Measurements from ENCODE around the gene DICER1.

DNA sequence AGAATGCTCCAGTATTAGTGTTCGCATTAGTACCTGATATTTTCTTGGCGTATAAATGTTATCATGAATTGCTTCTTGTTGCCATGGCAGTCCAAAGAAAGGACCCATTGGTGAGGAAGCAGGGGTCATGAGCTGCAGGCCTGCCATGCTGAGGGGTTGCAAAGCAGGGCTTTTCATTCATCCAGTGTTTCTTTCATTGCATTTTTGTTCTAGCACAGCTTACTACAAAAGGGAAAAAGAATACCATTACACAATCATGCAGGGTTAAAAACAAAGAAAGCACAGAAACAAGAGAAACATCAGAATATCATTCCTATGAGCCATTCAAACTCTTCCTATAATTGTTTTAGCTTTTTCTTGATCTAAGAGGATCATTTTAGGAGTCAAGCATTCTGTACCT, 24.0 kb downstream of the DICER1 start:
- TF ChIP-seq, protein P1, sequence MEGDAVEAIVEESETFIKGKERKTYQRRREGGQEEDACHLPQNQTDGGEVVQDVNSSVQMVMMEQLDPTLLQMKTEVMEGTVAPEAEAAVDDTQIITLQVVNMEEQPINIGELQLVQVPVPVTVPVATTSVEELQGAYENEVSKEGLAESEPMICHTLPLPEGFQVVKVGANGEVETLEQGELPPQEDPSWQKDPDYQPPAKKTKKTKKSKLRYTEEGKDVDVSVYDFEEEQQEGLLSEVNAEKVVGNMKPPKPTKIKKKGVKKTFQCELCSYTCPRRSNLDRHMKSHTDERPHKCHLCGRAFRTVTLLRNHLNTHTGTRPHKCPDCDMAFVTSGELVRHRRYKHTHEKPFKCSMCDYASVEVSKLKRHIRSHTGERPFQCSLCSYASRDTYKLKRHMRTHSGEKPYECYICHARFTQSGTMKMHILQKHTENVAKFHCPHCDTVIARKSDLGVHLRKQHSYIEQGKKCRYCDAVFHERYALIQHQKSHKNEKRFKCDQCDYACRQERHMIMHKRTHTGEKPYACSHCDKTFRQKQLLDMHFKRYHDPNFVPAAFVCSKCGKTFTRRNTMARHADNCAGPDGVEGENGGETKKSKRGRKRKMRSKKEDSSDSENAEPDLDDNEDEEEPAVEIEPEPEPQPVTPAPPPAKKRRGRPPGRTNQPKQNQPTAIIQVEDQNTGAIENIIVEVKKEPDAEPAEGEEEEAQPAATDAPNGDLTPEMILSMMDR (conservative IDR thresholded peaks at IDR 0.05 in 1 of 2, IDR thresholded peaks at IDR 0.05 in 1 of 2; ENCODE audit: extremely low read depth in 1 of 2, insufficient read depth in 1 of 2, low read depth in 1 of 2, low read length in 2 of 2), result no peak
- no peak for TF ChIP-seq EZH2 (IDR thresholded peaks at IDR 0.05; ENCODE audit: borderline replicate concordance, low read length)

All from mammary epithelial cell (primary cell).